A549 (cell line): ENCODE results near the gene KLK10. TPM values are rescaled to one million over a fixed set of nuclear protein-coding genes. Genes with fewer than 3 reads are reported as not detected.

Experiments
- ATAC-seq, 2 experiments: fragments of 200-7000 bp in 1 of 2; fragments of >200 bp in 1 of 2; cut with Nextera tagmentation in 1 of 2; cut with Tn5 transposase in 1 of 2; 3 replicates each; pipeline versions ENCODE4 v1.8.0 to v1.9.1; 2018 to 2020; ENCODE audit warnings: mild to moderate bottlenecking in 1 of 2, moderate library complexity in 1 of 2
- CTCF ChIA-PET: fragments of 300-600 bp; sonication (Branson Sonifier 250); formaldehyde crosslinking; extraction: SDS; loops from one replicate; lab custom pipeline; 2021; ENCODE audit warnings: antibody characterized with exemption, inconsistent platforms; lab: Yijun Ruan, JAX
- POLR2A ChIA-PET: fragments of 350-600 bp; formaldehyde crosslinking; extraction: SDS; loops from one replicate; lab custom pipeline; 2021; ENCODE audit warnings: antibody characterized with exemption, inconsistent platforms; lab: Yijun Ruan, JAX
- DNase-seq, 2 experiments: peaks; one replicate each; pipeline versions ENCODE4 v3.0.0 to v3.0.0-alpha.2; 2011 to 2016; ENCODE audit warnings: low read depth in 1 of 2, low spot score in 1 of 2
- FAIRE-seq: peaks from 2 replicates; lab custom pipeline; 2011; peaks lifted over from hg19 to GRCh38; lab: Jason Lieb, UNC
- H3K27ac ChIP-seq, 2 experiments: fragments of >200 bp; sonication (Bioruptor Twin); formaldehyde crosslinking; 3 replicates each; pipeline ENCODE4 v1.5.1; 2016 to 2017
- H3K4me1 ChIP-seq: fragments of >200 bp; sonication (Bioruptor Twin); formaldehyde crosslinking; 3 replicates; pipeline ENCODE4 v1.6.1; 2016
- H3K4me2 ChIP-seq: fragments of >200 bp; sonication (Bioruptor Twin); formaldehyde crosslinking; 3 replicates; pipeline ENCODE4 v1.6.1; 2016
- H3K4me3 ChIP-seq: fragments of >200 bp; sonication (Bioruptor Twin); formaldehyde crosslinking; 3 replicates; pipeline ENCODE4 v1.5.1; 2016
- H3K9me3 ChIP-seq: fragments of >200 bp; sonication (Bioruptor Twin); formaldehyde crosslinking; 3 replicates; pipeline ENCODE4 v1.6.1; 2016
- ATOH8 ChIP-seq: fragments of 250-450 bp; sonication (Bioruptor Pico); IDR thresholded peaks from 2 replicates; pipeline ENCODE4 v1.5.0; 2020; ENCODE audit warnings: low read depth, mild to moderate bottlenecking, moderate library complexity
- BCL3 ChIP-seq: fragments of >200 bp; sonication (Bioruptor Twin); formaldehyde crosslinking; IDR thresholded peaks from 3 replicates; pipeline ENCODE4 v1.6.1; 2016
- CBX2 ChIP-seq: fragments of 200-600 bp; sonication (generic); IDR thresholded peaks from 2 replicates; pipeline ENCODE4 v1.6.1; 2016; ENCODE audit warnings: low read depth, mild to moderate bottlenecking, borderline replicate concordance
- CHD2 ChIP-seq: fragments of 150-350 bp; IDR thresholded peaks from 2 replicates; pipeline ENCODE4 v1.6.1; 2014; ENCODE audit warnings: low read length; ENCODE audit not compliant: partially characterized antibody
- CHD4 ChIP-seq: fragments of 200-600 bp; sonication (generic); IDR thresholded peaks from 2 replicates; pipeline ENCODE4 v1.6.1; 2016; ENCODE audit warnings: antibody characterized with exemption, mild to moderate bottlenecking, borderline replicate concordance
- E2F6 ChIP-seq: IDR thresholded peaks from 2 replicates; pipeline ENCODE4 v1.6.1; 2012; ENCODE audit warnings: low read depth, borderline replicate concordance
- EHF ChIP-seq: fragments of 250-450 bp; sonication (Bioruptor Pico); IDR thresholded peaks from 2 replicates; pipeline ENCODE4 v1.5.0; 2020; ENCODE audit warnings: mild to moderate bottlenecking
- ELK1 ChIP-seq: fragments of 150-350 bp; IDR thresholded peaks from 2 replicates; pipeline ENCODE4 v1.6.1; 2014; ENCODE audit warnings: low read depth, mild to moderate bottlenecking, low read length
- FOSB ChIP-seq: fragments of 250-450 bp; sonication (Bioruptor Pico); IDR thresholded peaks from 2 replicates; pipeline ENCODE4 v1.5.0; 2020; ENCODE audit warnings: mild to moderate bottlenecking, moderate library complexity
- FOXS1 ChIP-seq: fragments of 250-450 bp; sonication (Bioruptor Pico); IDR thresholded peaks from 2 replicates; pipeline ENCODE4 v1.5.0; 2020; ENCODE audit warnings: mild to moderate bottlenecking, moderate library complexity
- GATA3 ChIP-seq: IDR thresholded peaks from 2 replicates; pipeline ENCODE4 v1.6.1; 2012; ENCODE audit warnings: borderline replicate concordance
- HES2 ChIP-seq: fragments of >200 bp; sonication (Bioruptor Twin); formaldehyde crosslinking; IDR thresholded peaks from 2 replicates; pipeline ENCODE4 v1.6.1; 2016
- HEYL ChIP-seq: fragments of 250-450 bp; sonication (Bioruptor Pico); IDR thresholded peaks from 2 replicates; pipeline ENCODE4 v1.8.0; 2021; ENCODE audit warnings: mild to moderate bottlenecking, moderate library complexity
- JUN ChIP-seq, 2 experiments: fragments of >200 bp; sonication (Bioruptor Twin); formaldehyde crosslinking; IDR thresholded peaks; 2 replicates in 1 of 2; 3 replicates in 1 of 2; pipeline ENCODE4 v1.6.1; 2016 to 2017
- MAX ChIP-seq: IDR thresholded peaks from 2 replicates; pipeline ENCODE4 v1.6.1; 2012
- NFE2L2 ChIP-seq: fragments of 150-350 bp; conservative IDR thresholded peaks from 2 replicates; pipeline ENCODE4 v1.6.1; 2014; ENCODE audit warnings: low read length
- NPAS2 ChIP-seq: fragments of 250-450 bp; sonication (Bioruptor Pico); IDR thresholded peaks from 2 replicates; pipeline ENCODE4 v1.8.0; 2022; ENCODE audit warnings: mild to moderate bottlenecking, moderate library complexity, borderline replicate concordance
- NR3C1 ChIP-seq: fragments of >200 bp; sonication (Bioruptor Twin); formaldehyde crosslinking; IDR thresholded peaks from 3 replicates; pipeline ENCODE4 v1.6.1; 2017
- PBX3 ChIP-seq: IDR thresholded peaks from 2 replicates; pipeline ENCODE4 v1.6.1; 2012
- POLR2A ChIP-seq: IDR thresholded peaks from 2 replicates; pipeline ENCODE4 v1.6.1; 2012; ENCODE audit warnings: mild to moderate bottlenecking, low read length
- RARB ChIP-seq: fragments of 250-450 bp; sonication (Bioruptor Pico); IDR thresholded peaks from 2 replicates; pipeline ENCODE4 v1.8.0; 2021; ENCODE audit warnings: mild to moderate bottlenecking, moderate library complexity
- RCOR1 ChIP-seq: fragments of 150-350 bp; IDR thresholded peaks from 2 replicates; pipeline ENCODE4 v1.6.1; 2014; ENCODE audit warnings: antibody characterized with exemption, low read length, low read depth
- SMC3 ChIP-seq: fragments of >200 bp; sonication (Bioruptor Twin); formaldehyde crosslinking; IDR thresholded peaks from 3 replicates; pipeline ENCODE4 v1.6.1; 2018; ENCODE audit warnings: inconsistent platforms
- WGBS: methylation state at CpG from one replicate; pipeline ENCODE4 v1.1.6; 2017; ENCODE audit errors: missing lambda C conversion rate; 5-methylcytosine and 5-hydroxymethylcytosine counted together
- polyA plus RNA-seq, 4 experiments: library from polyadenylated mRNA; depleted of rRNA in 3 of 4; stranded (reverse); fragments of >200 nt; fragmentation: RNase III in 1 of 4; extraction: RNeasy Plus Mini Kit Qiagen cat#74134 plus additional on column Dnase treatment in 1 of 4; gene quantifications; 2 replicates in 3 of 4; 3 replicates in 1 of 4; pipeline ENCODE4 v1.2.3, GENCODE V29; 2011 to 2017

The KLK10 gene
- polyA plus RNA-seq, 2 of the 4 experiments (the other 2 are of a cell fraction): 0.18 TPM; not detected in 1

GRCh38 chr19:51043497-51043896 lies 24.0 kb upstream of the KLK10 start:
- WGBS: 41% methylated on average over 9 of the region's 9 CpGs
- ATAC-seq: no peak
- Histone ChIP-seq H3K9me3 (no peaks in the 10 kb centered on the region), H3K4me2 (no peak overlapping the region), H3K4me3 (no peak overlapping the region), H3K27ac (no peak overlapping the region), H3K4me1 (no peaks in the 10 kb centered on the region)
- no peak for DNase-seq
- POLR2A ChIA-PET: no interaction called here
- TF ChIP-seq EHF (CRISPR knock-in tag): no peak
- no peak for TF ChIP-seq POLR2A
- TF ChIP-seq CBX2: no peak
- no peak for TF ChIP-seq ELK1
- TF ChIP-seq NR3C1: no peak
- TF ChIP-seq GATA3: no peak
- TF ChIP-seq NPAS2 (CRISPR knock-in tag): no peak
- TF ChIP-seq PBX3: no peak
- no peak for TF ChIP-seq BCL3
- TF ChIP-seq JUN (IDR thresholded peaks at IDR 0.05): no peak
- TF ChIP-seq NFE2L2: no peak
- TF ChIP-seq MAX: no peak
- TF ChIP-seq HEYL (CRISPR knock-in tag): no peak
- TF ChIP-seq HES2: no peak
- no peak for TF ChIP-seq FOSB (CRISPR knock-in tag)
- no peak for TF ChIP-seq FOXS1 (CRISPR knock-in tag)
- no peak for TF ChIP-seq RCOR1
- CTCF ChIA-PET: interaction anchor here (1.0 to 2.3 kb wide), 2 partner anchors 23 to 53 kb away, joined by 3 to 6 read pairs; no protein-coding TSS in a partner anchor
- no peak for FAIRE-seq

GRCh38 chr19:51040151-51040550 lies 20.6 kb upstream of the KLK10 start:
- 68% methylated on average over 6 of the region's 6 CpGs for WGBS
- no peak overlapping the region for H3K4me2 ChIP-seq
- no peak for TF ChIP-seq CHD2
- no peak for TF ChIP-seq SMC3
- no peak for TF ChIP-seq E2F6
- TF ChIP-seq FOSB (CRISPR knock-in tag): no peak
- TF ChIP-seq ATOH8 (CRISPR knock-in tag): no peak
- TF ChIP-seq CHD4: no peak
- TF ChIP-seq RARB (CRISPR knock-in tag): no peak
- TF ChIP-seq BCL3: no peak
- TF ChIP-seq HEYL (CRISPR knock-in tag): no peak
- TF ChIP-seq, all 56 proteins: peak for 0
- Histone ChIP-seq H3K4me1 (no peaks in the 10 kb centered on the region), H3K27ac (no peak overlapping the region), H3K4me3 (no peak overlapping the region), H3K9me3 (no peaks in the 10 kb centered on the region)
- no peak for DNase-seq
- CTCF ChIA-PET: interaction anchor here (1.0 to 1.7 kb wide), 3 partner anchors 18 to 55 kb away, joined by 3 to 7 read pairs (median 3); no protein-coding TSS in a partner anchor
- no peak for ATAC-seq
- no peak for FAIRE-seq
- POLR2A ChIA-PET: interaction anchor here (0.6 kb wide), 1 partner anchor 382 kb away, joined by 3 read pairs; no protein-coding TSS in a partner anchor
